A549 (cell line): ENCODE results near the gene DCAF5. TPM values are rescaled to one million over a fixed set of nuclear protein-coding genes. Genes with fewer than 3 reads are reported as not detected.

Source experiments
- ATAC-seq, 2 experiments: fragments of 200-7000 bp in 1 of 2; fragments of >200 bp in 1 of 2; cut with Nextera tagmentation in 1 of 2; cut with Tn5 transposase in 1 of 2; 3 replicates each; pipeline versions ENCODE4 v1.8.0 to v1.9.1; 2018 to 2020; ENCODE audit warnings: mild to moderate bottlenecking in 1 of 2, moderate library complexity in 1 of 2
- CTCF ChIA-PET: fragments of 300-600 bp; sonication (Branson Sonifier 250); formaldehyde crosslinking; extraction: SDS; loops from one replicate; lab custom pipeline; 2021; ENCODE audit warnings: antibody characterized with exemption, inconsistent platforms; lab: Yijun Ruan, JAX
- POLR2A ChIA-PET: fragments of 350-600 bp; formaldehyde crosslinking; extraction: SDS; loops from one replicate; lab custom pipeline; 2021; ENCODE audit warnings: antibody characterized with exemption, inconsistent platforms; lab: Yijun Ruan, JAX
- DNase-seq, 2 experiments: peaks; one replicate each; pipeline versions ENCODE4 v3.0.0 to v3.0.0-alpha.2; 2011 to 2016; ENCODE audit warnings: low read depth in 1 of 2, low spot score in 1 of 2
- FAIRE-seq: peaks from 2 replicates; lab custom pipeline; 2011; peaks lifted over from hg19 to GRCh38; lab: Jason Lieb, UNC
- H3K27ac ChIP-seq, 2 experiments: fragments of >200 bp; sonication (Bioruptor Twin); formaldehyde crosslinking; 3 replicates each; pipeline ENCODE4 v1.5.1; 2016 to 2017
- H3K4me1 ChIP-seq: fragments of >200 bp; sonication (Bioruptor Twin); formaldehyde crosslinking; 3 replicates; pipeline ENCODE4 v1.6.1; 2016
- H3K4me2 ChIP-seq: fragments of >200 bp; sonication (Bioruptor Twin); formaldehyde crosslinking; 3 replicates; pipeline ENCODE4 v1.6.1; 2016
- H3K4me3 ChIP-seq: fragments of >200 bp; sonication (Bioruptor Twin); formaldehyde crosslinking; 3 replicates; pipeline ENCODE4 v1.5.1; 2016
- H3K9me3 ChIP-seq: fragments of >200 bp; sonication (Bioruptor Twin); formaldehyde crosslinking; 3 replicates; pipeline ENCODE4 v1.6.1; 2016
- CBX2 ChIP-seq: fragments of 200-600 bp; sonication (generic); IDR thresholded peaks from 2 replicates; pipeline ENCODE4 v1.6.1; 2016; ENCODE audit warnings: low read depth, mild to moderate bottlenecking, borderline replicate concordance
- CBX8 ChIP-seq: fragments of 200-600 bp; sonication (generic); IDR thresholded peaks from 2 replicates; pipeline ENCODE4 v1.6.1; 2016
- CHD2 ChIP-seq: fragments of 150-350 bp; IDR thresholded peaks from 2 replicates; pipeline ENCODE4 v1.6.1; 2014; ENCODE audit warnings: low read length; ENCODE audit not compliant: partially characterized antibody
- EHMT2 ChIP-seq: fragments of 200-600 bp; sonication (generic); IDR thresholded peaks from 2 replicates; pipeline ENCODE4 v1.6.1; 2016; ENCODE audit warnings: antibody characterized with exemption, low read depth, mild to moderate bottlenecking, moderate library complexity
- HEYL ChIP-seq: fragments of 250-450 bp; sonication (Bioruptor Pico); IDR thresholded peaks from 2 replicates; pipeline ENCODE4 v1.8.0; 2021; ENCODE audit warnings: mild to moderate bottlenecking, moderate library complexity
- JUN ChIP-seq, 2 experiments: fragments of >200 bp; sonication (Bioruptor Twin); formaldehyde crosslinking; IDR thresholded peaks; 2 replicates in 1 of 2; 3 replicates in 1 of 2; pipeline ENCODE4 v1.6.1; 2016 to 2017
- KDM1A ChIP-seq: fragments of 200-600 bp; sonication (generic); IDR thresholded peaks from 2 replicates; pipeline ENCODE4 v1.6.1; 2016; ENCODE audit warnings: low read depth, mild to moderate bottlenecking
- MAFK ChIP-seq: fragments of 450-650 bp; IDR thresholded peaks from 2 replicates; pipeline ENCODE4 v1.6.1; 2014; ENCODE audit not compliant: partially characterized antibody
- MAZ ChIP-seq: fragments of 150-350 bp; IDR thresholded peaks from 2 replicates; pipeline ENCODE4 v1.6.1; 2014; ENCODE audit warnings: antibody characterized with exemption, low read depth, low read length, borderline replicate concordance
- NFE2L2 ChIP-seq: fragments of 150-350 bp; conservative IDR thresholded peaks from 2 replicates; pipeline ENCODE4 v1.6.1; 2014; ENCODE audit warnings: low read length
- NR3C1 ChIP-seq: fragments of >200 bp; sonication (Bioruptor Twin); formaldehyde crosslinking; IDR thresholded peaks from 3 replicates; pipeline ENCODE4 v1.6.1; 2017
- PHF8 ChIP-seq: fragments of 200-600 bp; sonication (generic); IDR thresholded peaks from 2 replicates; pipeline ENCODE4 v1.6.1; 2016; ENCODE audit warnings: low read depth, mild to moderate bottlenecking, antibody characterized with exemption, moderate library complexity, borderline replicate concordance
- RAD21 ChIP-seq, 2 experiments: fragments of >200 bp in 1 of 2; sonication (Bioruptor Twin) in 1 of 2; formaldehyde crosslinking in 1 of 2; IDR thresholded peaks in 1 of 2; conservative IDR thresholded peaks in 1 of 2; 2 replicates in 1 of 2; 3 replicates in 1 of 2; pipeline ENCODE4 v1.6.1; 2012 to 2018; ENCODE audit warnings: inconsistent platforms in 1 of 2
- RCOR1 ChIP-seq: fragments of 150-350 bp; IDR thresholded peaks from 2 replicates; pipeline ENCODE4 v1.6.1; 2014; ENCODE audit warnings: antibody characterized with exemption, low read length, low read depth
- RFX5 ChIP-seq: fragments of 450-650 bp; IDR thresholded peaks from 2 replicates; pipeline ENCODE4 v1.7.1; 2014; ENCODE audit warnings: antibody characterized with exemption, mild to moderate bottlenecking, moderate library complexity
- RNF2 ChIP-seq: fragments of 200-600 bp; sonication (generic); IDR thresholded peaks from 2 replicates; pipeline ENCODE4 v1.6.1; 2016; ENCODE audit warnings: low read depth, mild to moderate bottlenecking, antibody characterized with exemption, moderate library complexity, borderline replicate concordance
- TP53 ChIP-seq: fragments of 250-450 bp; sonication (Bioruptor Pico); IDR thresholded peaks from 2 replicates; pipeline ENCODE4 v1.5.0; 2021; ENCODE audit warnings: mild to moderate bottlenecking, moderate library complexity
- ZC3H11A ChIP-seq: fragments of 450-650 bp; IDR thresholded peaks from 2 replicates; pipeline ENCODE4 v1.6.1; 2014; ENCODE audit warnings: antibody characterized with exemption, mild to moderate bottlenecking
- ZFP36 ChIP-seq: fragments of 450-650 bp; IDR thresholded peaks from 2 replicates; pipeline ENCODE4 v1.6.1; 2014; ENCODE audit warnings: borderline replicate concordance; ENCODE audit not compliant: partially characterized antibody
- WGBS: methylation state at CpG from one replicate; pipeline ENCODE4 v1.1.6; 2017; ENCODE audit errors: missing lambda C conversion rate; 5-methylcytosine and 5-hydroxymethylcytosine counted together
- polyA plus RNA-seq, 4 experiments: library from polyadenylated mRNA; depleted of rRNA in 3 of 4; stranded (reverse); fragments of >200 nt; fragmentation: RNase III in 1 of 4; extraction: RNeasy Plus Mini Kit Qiagen cat#74134 plus additional on column Dnase treatment in 1 of 4; gene quantifications; 2 replicates in 3 of 4; 3 replicates in 1 of 4; pipeline ENCODE4 v1.2.3, GENCODE V29; 2011 to 2017
- TF ChIP-seq, protein P1 (sequence below): IDR thresholded peaks from 2 replicates; pipeline ENCODE4 v1.6.1; 2012
- TF ChIP-seq, protein P2 (sequence below): fragments of 150-350 bp; IDR thresholded peaks from 2 replicates; pipeline ENCODE4 v1.6.1; 2014; ENCODE audit warnings: low read depth, mild to moderate bottlenecking, low read length
- TF ChIP-seq, protein P3 (sequence below): fragments of >200 bp; sonication (Bioruptor Twin); formaldehyde crosslinking; IDR thresholded peaks from 3 replicates; pipeline ENCODE4 v1.6.1; 2016
- TF ChIP-seq, protein P4 (sequence below): fragments of >200 bp; sonication (Bioruptor Twin); formaldehyde crosslinking; IDR thresholded peaks from 3 replicates; pipeline ENCODE4 v1.5.1; 2016
- TF ChIP-seq, protein P5 (sequence below): fragments of 250-450 bp; sonication (Bioruptor Pico); IDR thresholded peaks from 2 replicates; pipeline ENCODE4 v1.5.0; 2021; ENCODE audit warnings: mild to moderate bottlenecking, moderate library complexity, borderline replicate concordance

Gene DCAF5
- polyA plus RNA-seq, 2 of the 4 experiments (the other 2 are of a cell fraction): 14.3 to 23.7 TPM

DNA sequence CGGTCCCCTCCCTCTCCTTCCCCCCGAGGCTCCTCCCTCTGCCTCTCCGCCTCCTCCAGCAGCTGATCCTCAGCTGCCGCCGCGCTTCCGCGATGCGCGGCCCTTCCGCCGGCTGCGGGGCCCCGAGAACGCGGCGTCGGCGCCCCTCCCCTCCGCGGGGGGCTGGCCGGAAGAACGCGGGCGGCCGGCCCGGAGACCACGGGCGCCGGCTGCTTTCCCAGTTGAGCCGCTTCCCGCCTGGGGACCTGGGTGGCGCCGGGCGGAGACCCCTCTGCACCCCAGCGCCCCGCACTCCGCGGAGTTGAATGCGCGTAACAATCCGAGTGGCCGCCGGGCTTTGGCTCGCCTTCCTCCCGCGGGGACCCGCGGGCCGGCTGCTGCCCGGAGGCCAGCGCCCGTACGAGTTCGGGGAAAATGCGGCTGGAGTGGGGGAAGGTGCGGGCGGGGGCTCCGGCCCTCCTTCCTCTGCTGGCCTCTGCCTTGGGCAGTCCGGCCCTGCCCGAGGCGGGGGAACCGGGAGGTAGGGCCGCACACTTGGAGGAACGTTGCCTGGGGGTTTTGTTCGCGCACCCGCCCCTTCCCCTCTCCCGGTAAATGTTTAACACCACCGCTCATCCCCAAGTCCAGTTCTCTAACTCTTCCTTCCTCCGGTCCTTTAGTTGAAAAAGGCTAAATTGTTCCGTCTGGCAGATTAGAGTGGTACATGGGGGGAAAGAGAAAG lies 393 bp upstream of the DCAF5 start (continued):
- TF ChIP-seq CBX8 (no peak), ZFP36 (no peak), NR3C1 (no peak), RNF2 (no peak), MAFK (no peak), CHD2 (no peak), RCOR1 (no peak), KDM1A (no peak), JUN (IDR thresholded peaks at IDR 0.05) (peak; percentile 53 to 80; a peak in 4 of 5 replicates), NFE2L2 (no peak), EHMT2 (no peak), RFX5 (no peak), ZC3H11A (no peak)
- TF ChIP-seq, protein P1, sequence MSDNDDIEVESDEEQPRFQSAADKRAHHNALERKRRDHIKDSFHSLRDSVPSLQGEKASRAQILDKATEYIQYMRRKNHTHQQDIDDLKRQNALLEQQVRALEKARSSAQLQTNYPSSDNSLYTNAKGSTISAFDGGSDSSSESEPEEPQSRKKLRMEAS: no peak; the same call in 1 of the 2 replicates
- TF ChIP-seq, protein P2, sequence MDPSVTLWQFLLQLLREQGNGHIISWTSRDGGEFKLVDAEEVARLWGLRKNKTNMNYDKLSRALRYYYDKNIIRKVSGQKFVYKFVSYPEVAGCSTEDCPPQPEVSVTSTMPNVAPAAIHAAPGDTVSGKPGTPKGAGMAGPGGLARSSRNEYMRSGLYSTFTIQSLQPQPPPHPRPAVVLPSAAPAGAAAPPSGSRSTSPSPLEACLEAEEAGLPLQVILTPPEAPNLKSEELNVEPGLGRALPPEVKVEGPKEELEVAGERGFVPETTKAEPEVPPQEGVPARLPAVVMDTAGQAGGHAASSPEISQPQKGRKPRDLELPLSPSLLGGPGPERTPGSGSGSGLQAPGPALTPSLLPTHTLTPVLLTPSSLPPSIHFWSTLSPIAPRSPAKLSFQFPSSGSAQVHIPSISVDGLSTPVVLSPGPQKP: no peak
- TF ChIP-seq, protein P3, sequence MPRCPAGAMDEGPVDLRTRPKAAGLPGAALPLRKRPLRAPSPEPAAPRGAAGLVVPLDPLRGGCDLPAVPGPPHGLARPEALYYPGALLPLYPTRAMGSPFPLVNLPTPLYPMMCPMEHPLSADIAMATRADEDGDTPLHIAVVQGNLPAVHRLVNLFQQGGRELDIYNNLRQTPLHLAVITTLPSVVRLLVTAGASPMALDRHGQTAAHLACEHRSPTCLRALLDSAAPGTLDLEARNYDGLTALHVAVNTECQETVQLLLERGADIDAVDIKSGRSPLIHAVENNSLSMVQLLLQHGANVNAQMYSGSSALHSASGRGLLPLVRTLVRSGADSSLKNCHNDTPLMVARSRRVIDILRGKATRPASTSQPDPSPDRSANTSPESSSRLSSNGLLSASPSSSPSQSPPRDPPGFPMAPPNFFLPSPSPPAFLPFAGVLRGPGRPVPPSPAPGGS: peak; percentile 72; the same call in 1 of the 3 replicates

DNA sequence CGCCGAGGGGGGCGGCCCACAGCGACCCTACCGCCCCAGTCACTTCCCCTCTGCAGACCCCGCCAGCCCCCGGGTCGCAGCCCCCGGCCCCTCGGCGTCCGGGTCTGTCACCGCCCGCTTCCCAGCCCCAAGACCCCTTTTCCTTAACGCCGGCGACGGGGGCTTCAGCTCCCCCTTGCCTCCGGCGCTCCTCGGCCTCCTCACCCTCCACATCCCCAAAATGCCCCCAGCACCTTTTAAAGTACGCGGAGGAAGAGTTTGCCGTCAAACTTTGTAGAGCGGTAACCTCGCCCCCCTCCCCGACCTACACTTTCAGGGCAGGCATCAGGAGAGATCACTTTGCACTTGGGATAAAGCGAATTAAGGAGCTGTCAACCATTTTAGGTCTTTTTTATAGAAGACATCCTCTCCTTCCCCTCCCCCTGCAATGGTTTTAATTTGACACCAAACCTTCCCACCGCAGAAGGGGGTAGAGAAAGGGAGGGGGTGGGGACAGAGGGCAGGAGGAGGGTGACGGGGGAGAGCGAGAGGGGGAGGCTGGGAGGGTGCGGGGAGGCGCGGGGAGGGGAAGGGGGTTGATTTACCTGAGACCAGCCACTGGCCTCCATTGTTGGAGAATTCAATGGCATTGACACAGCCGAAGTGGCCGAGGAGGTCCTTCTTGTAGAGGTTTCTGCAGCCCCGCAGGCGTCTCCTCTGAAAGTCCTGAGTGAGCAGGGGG lies 578 bp downstream of the DCAF5 start:
- Histone ChIP-seq H3K27ac (peak overlapping the region; percentile 93 to 96), H3K9me3 (no peaks in the 10 kb centered on the region), H3K4me1 (peaks cover 27% of the 10 kb centered on the region), H3K4me2 (peak overlapping the region; percentile 88), H3K4me3 (peak overlapping the region; percentile 91)
- ChIA-PET POLR2A (interaction anchor here (0.9 to 2.5 kb wide), 5 partner anchors 19 to 39 kb away, joined by 3 to 14 read pairs (median 4); partner anchors contain the start of gene EXD2), CTCF (interaction anchor here (0.6 to 4.0 kb wide), 9 partner anchors 8 to 92 kb away, joined by 3 to 32 read pairs (median 5); partner anchors contain the start of gene EXD2)
- peak in 1 of 2 experiments; percentile 32 for DNase-seq
- 1% methylated on average over 26 of the region's 38 CpGs for WGBS
- ATAC-seq: peak; percentile 11 to 18
- FAIRE-seq: no peak
- TF ChIP-seq HEYL (CRISPR knock-in tag) (no peak), PHF8 (no peak)

DNA sequence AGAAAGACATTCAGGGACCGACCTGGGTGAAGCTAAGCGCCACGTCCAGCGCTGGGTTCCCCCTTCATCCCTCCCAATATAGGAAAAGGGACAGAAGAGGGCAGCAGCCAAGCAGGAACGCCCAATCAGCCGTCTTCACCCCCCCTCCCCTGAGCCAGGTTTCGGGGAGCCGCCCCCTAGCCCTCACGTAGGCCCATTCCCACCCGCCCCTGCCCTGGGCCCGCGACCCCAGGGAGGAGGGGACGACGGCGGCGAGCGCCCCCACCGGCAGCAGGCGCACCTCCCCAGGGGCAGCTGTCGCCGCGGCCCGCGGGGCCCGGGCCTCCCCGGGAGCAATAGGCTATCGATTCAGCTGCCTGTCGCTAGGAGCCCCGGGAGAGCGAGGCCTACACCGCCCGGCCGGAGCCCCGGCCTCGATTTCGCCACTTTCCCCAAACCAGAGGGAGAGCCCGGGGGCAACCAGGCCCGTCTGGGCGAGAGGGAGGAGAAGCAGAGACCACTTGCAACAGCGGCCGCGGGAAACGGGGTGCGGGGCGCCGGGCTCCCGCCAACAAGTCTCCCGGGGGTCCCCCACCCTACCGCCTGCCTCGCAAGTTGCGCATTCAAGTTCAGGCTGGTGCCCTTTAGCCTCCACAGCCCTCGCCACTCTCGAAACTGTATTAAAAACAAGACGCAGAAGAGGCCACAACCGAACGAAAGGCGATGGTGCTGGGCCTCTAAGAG lies 1.3 kb downstream of the DCAF5 start:
- Histone ChIP-seq H3K4me2 (peak overlapping the region; percentile 88), H3K27ac (peak overlapping the region; percentile 93 to 96), H3K4me3 (peak overlapping the region; percentile 91), H3K4me1 (peaks cover 27% of the 10 kb centered on the region), H3K9me3 (no peaks in the 10 kb centered on the region)
- ATAC-seq: peak; percentile 66 to 79
- under 1% methylated on average over 18 of the region's 57 CpGs for WGBS
- DNase-seq: peak; percentile 73 to 76
- POLR2A ChIA-PET: interaction anchor here (1.5 kb wide), 1 partner anchor 40 kb away, joined by 5 read pairs; the partner anchor contains the start of gene EXD2
- CTCF ChIA-PET: interaction anchor here (0.6 to 4.0 kb wide), 18 partner anchors 9 to 239 kb away, joined by 3 to 32 read pairs (median 4); partner anchors contain the start of genes EXD2 and GALNT16
- FAIRE-seq: no peak
- TF ChIP-seq, protein P4, sequence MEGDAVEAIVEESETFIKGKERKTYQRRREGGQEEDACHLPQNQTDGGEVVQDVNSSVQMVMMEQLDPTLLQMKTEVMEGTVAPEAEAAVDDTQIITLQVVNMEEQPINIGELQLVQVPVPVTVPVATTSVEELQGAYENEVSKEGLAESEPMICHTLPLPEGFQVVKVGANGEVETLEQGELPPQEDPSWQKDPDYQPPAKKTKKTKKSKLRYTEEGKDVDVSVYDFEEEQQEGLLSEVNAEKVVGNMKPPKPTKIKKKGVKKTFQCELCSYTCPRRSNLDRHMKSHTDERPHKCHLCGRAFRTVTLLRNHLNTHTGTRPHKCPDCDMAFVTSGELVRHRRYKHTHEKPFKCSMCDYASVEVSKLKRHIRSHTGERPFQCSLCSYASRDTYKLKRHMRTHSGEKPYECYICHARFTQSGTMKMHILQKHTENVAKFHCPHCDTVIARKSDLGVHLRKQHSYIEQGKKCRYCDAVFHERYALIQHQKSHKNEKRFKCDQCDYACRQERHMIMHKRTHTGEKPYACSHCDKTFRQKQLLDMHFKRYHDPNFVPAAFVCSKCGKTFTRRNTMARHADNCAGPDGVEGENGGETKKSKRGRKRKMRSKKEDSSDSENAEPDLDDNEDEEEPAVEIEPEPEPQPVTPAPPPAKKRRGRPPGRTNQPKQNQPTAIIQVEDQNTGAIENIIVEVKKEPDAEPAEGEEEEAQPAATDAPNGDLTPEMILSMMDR: peak; percentile 58
- TF ChIP-seq KDM1A (no peak), MAZ (0 out of 2 replicates have a peak, but pooled peaks have one; percentile 30), RCOR1 (no peak), RAD21 (conservative IDR thresholded peaks at IDR 0.05 in 1 of 2, IDR thresholded peaks at IDR 0.05 in 1 of 2) (peak; percentile 14 to 56; a peak in 4 of 5 replicates), CBX2 (no peak), CBX8 (no peak), TP53 (CRISPR knock-in tag) (no peak)
- TF ChIP-seq, protein P5, sequence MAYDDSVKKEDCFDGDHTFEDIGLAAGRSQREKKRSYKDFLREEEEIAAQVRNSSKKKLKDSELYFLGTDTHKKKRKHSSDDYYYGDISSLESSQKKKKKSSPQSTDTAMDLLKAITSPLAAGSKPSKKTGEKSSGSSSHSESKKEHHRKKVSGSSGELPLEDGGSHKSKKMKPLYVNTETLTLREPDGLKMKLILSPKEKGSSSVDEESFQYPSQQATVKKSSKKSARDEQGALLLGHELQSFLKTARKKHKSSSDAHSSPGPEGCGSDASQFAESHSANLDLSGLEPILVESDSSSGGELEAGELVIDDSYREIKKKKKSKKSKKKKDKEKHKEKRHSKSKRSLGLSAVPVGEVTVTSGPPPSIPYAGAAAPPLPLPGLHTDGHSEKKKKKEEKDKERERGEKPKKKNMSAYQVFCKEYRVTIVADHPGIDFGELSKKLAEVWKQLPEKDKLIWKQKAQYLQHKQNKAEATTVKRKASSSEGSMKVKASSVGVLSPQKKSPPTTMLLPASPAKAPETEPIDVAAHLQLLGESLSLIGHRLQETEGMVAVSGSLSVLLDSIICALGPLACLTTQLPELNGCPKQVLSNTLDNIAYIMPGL (CRISPR knock-in tag): peak; percentile 95; the same call in 1 of the 2 replicates
- TF ChIP-seq, protein P1: no peak; the same call in 1 of the 2 replicates
